Liver (tissue), 9 donors: ENCODE data around the gene C7orf57. TPM values are rescaled to one million over a fixed set of nuclear protein-coding genes. Genes with fewer than 3 reads are reported as not detected.

Experiments used
- DNase-seq: peaks from one replicate; pipeline ENCODE4 v3.0.0-alpha.2; 2017; ENCODE audit warnings: low spot score
- H3K27ac ChIP-seq, 2 donors: one replicate each; pipeline ENCODE4 v1.7.0; 2013; ENCODE audit warnings: inconsistent platforms in 2 of 2, low read length in 2 of 2, control low read depth in 1 of 2, low read depth in 1 of 2, mild to moderate bottlenecking in 1 of 2
- H3K27me3 ChIP-seq, 4 donors: one replicate each; pipeline versions ENCODE4 v1.6.1 to v1.7.0; 2013; ENCODE audit warnings: low read length in 3 of 4, inconsistent platforms in 1 of 4, mild to moderate bottlenecking in 1 of 4, moderate library complexity in 1 of 4; ENCODE audit not compliant: control insufficient read depth in 4 of 4, insufficient read depth in 4 of 4
- H3K36me3 ChIP-seq, 4 donors: one replicate each; pipeline versions ENCODE4 v1.6.1 to v1.7.0; 2013; ENCODE audit warnings: low read length in 3 of 4, mild to moderate bottlenecking in 3 of 4, low read depth in 1 of 4, moderate library complexity in 1 of 4; ENCODE audit not compliant: control insufficient read depth in 4 of 4, insufficient read depth in 3 of 4
- H3K4me1 ChIP-seq, 4 donors: one replicate each; pipeline versions ENCODE4 v1.6.1 to v1.7.0; 2013; ENCODE audit warnings: low read length in 3 of 4, mild to moderate bottlenecking in 3 of 4, moderate library complexity in 1 of 4; ENCODE audit not compliant: control insufficient read depth in 4 of 4, insufficient read depth in 4 of 4
- H3K4me3 ChIP-seq, 3 donors: one replicate each; pipeline versions ENCODE4 v1.6.1 to v1.7.0; 2013; ENCODE audit warnings: low read length in 3 of 3, control low read depth in 1 of 3, low read depth in 1 of 3, mild to moderate bottlenecking in 1 of 3
- H3K9ac ChIP-seq, 2 donors: one replicate each; pipeline ENCODE4 v1.7.0; 2013; ENCODE audit warnings: low read length in 2 of 2, mild to moderate bottlenecking in 2 of 2, moderate library complexity in 2 of 2, control low read depth in 1 of 2, low read depth in 1 of 2
- H3K9me3 ChIP-seq, 4 donors: one replicate each; pipeline versions ENCODE4 v1.6.1 to v1.7.0; 2013; ENCODE audit warnings: low read length in 3 of 4; ENCODE audit not compliant: control insufficient read depth in 4 of 4
- CTCF ChIP-seq: fragments of 150-350 bp; IDR thresholded peaks from 2 replicates; pipeline ENCODE4 v1.5.1; 2017; ENCODE audit warnings: improper control_type of control experiment, low read depth, low read length; ENCODE audit not compliant: missing input control
- EGR1 ChIP-seq, 2 donors: IDR thresholded peaks; 2 replicates each; pipeline ENCODE4 v1.6.1; 2016 to 2018; ENCODE audit warnings: antibody characterized with exemption in 2 of 2, low read depth in 2 of 2
- FOXA1 ChIP-seq: IDR thresholded peaks from 2 replicates; pipeline ENCODE4 v1.6.1; 2016; ENCODE audit warnings: antibody characterized with exemption
- FOXA2 ChIP-seq: IDR thresholded peaks from 2 replicates; pipeline ENCODE4 v1.6.1; 2016; ENCODE audit warnings: antibody characterized with exemption
- GABPA ChIP-seq, 2 donors: IDR thresholded peaks in 1 of 2; conservative IDR thresholded peaks in 1 of 2; 2 replicates each; pipeline ENCODE4 v1.6.1; 2016; ENCODE audit warnings: antibody characterized with exemption in 2 of 2, mild to moderate bottlenecking in 1 of 2, moderate library complexity in 1 of 2
- HNF4A ChIP-seq, 2 donors: conservative IDR thresholded peaks; 2 replicates each; pipeline ENCODE4 v1.6.1; 2016; ENCODE audit warnings: antibody characterized with exemption in 2 of 2, mild to moderate bottlenecking in 2 of 2
- HNF4G ChIP-seq: IDR thresholded peaks from 2 replicates; pipeline ENCODE4 v1.6.1; 2016; ENCODE audit warnings: antibody characterized with exemption
- JUND ChIP-seq, 2 donors: IDR thresholded peaks; 2 replicates each; pipeline ENCODE4 v1.6.1; 2016; ENCODE audit warnings: antibody characterized with exemption in 2 of 2
- NR2F2 ChIP-seq: IDR thresholded peaks from 2 replicates; pipeline ENCODE4 v1.6.1; 2016; ENCODE audit warnings: antibody characterized with exemption
- RAD21 ChIP-seq, 2 donors: IDR thresholded peaks; 2 replicates each; pipeline ENCODE4 v1.6.1; 2016; ENCODE audit warnings: antibody characterized with exemption in 2 of 2, mild to moderate bottlenecking in 2 of 2
- RXRA ChIP-seq, 2 donors: IDR thresholded peaks; 2 replicates each; pipeline ENCODE4 v1.6.1; 2017 to 2018; ENCODE audit warnings: antibody characterized with exemption in 2 of 2, mild to moderate bottlenecking in 1 of 2
- SP1 ChIP-seq: IDR thresholded peaks from 2 replicates; pipeline ENCODE4 v1.6.1; 2018; ENCODE audit warnings: antibody characterized with exemption, mild to moderate bottlenecking
- TAF1 ChIP-seq: conservative IDR thresholded peaks from 2 replicates; pipeline ENCODE4 v1.6.1; 2016; ENCODE audit warnings: antibody characterized with exemption, mild to moderate bottlenecking
- YY1 ChIP-seq: IDR thresholded peaks from 2 replicates; pipeline ENCODE4 v1.6.1; 2016; ENCODE audit warnings: antibody characterized with exemption, mild to moderate bottlenecking
- ZBTB33 ChIP-seq: IDR thresholded peaks from 2 replicates; pipeline ENCODE4 v1.6.1; 2016; ENCODE audit warnings: antibody characterized with exemption
- WGBS: extraction: QIAGEN DNeasy Blood & Tissue Kit; methylation state at CpG from one replicate; pipeline ENCODE4 v1.1.7; 2013; 5-methylcytosine and 5-hydroxymethylcytosine counted together
- polyA plus RNA-seq, 2 donors: library from polyadenylated mRNA; stranded (reverse) in 1 of 2; unstranded in 1 of 2; fragments of 200-250 nt in 1 of 2; fragments of >200 nt in 1 of 2; fragmentation: Nextera tagmentation in 1 of 2; extraction: Ambion mirVana in 1 of 2; gene quantifications; one replicate each; pipeline versions ENCODE4 v1.2.1 to v1.2.3, GENCODE V29; 2013 to 2015
- total RNA-seq, 2 donors: library from RNA; depleted of rRNA; stranded (reverse); fragments of >200 nt; gene quantifications; one replicate each; pipeline ENCODE4 v1.2.3, GENCODE V29; 2014
- TF ChIP-seq, protein P1 (sequence below): IDR thresholded peaks from 2 replicates; pipeline ENCODE4 v1.6.1; 2016; ENCODE audit warnings: antibody characterized with exemption, mild to moderate bottlenecking
- TF ChIP-seq, protein P2 (sequence below): IDR thresholded peaks from 2 replicates; pipeline ENCODE4 v1.6.1; 2016; ENCODE audit warnings: antibody characterized with exemption
- donor health status: healthy.
- donor health status: healthy.
- donor health status: healthy.
- donor health status: healthy.
- donor health status: healthy.

Gene C7orf57
- total and polyA plus RNA-seq, 4 donors, result not detected

GRCh38 chr7:48031111-48031510 lies 4.2 kb upstream of the C7orf57 start:
- H3K9ac ChIP-seq, result no peak overlapping the region
- H3K4me3 ChIP-seq, result no peak overlapping the region
- TF ChIP-seq, protein P1, sequence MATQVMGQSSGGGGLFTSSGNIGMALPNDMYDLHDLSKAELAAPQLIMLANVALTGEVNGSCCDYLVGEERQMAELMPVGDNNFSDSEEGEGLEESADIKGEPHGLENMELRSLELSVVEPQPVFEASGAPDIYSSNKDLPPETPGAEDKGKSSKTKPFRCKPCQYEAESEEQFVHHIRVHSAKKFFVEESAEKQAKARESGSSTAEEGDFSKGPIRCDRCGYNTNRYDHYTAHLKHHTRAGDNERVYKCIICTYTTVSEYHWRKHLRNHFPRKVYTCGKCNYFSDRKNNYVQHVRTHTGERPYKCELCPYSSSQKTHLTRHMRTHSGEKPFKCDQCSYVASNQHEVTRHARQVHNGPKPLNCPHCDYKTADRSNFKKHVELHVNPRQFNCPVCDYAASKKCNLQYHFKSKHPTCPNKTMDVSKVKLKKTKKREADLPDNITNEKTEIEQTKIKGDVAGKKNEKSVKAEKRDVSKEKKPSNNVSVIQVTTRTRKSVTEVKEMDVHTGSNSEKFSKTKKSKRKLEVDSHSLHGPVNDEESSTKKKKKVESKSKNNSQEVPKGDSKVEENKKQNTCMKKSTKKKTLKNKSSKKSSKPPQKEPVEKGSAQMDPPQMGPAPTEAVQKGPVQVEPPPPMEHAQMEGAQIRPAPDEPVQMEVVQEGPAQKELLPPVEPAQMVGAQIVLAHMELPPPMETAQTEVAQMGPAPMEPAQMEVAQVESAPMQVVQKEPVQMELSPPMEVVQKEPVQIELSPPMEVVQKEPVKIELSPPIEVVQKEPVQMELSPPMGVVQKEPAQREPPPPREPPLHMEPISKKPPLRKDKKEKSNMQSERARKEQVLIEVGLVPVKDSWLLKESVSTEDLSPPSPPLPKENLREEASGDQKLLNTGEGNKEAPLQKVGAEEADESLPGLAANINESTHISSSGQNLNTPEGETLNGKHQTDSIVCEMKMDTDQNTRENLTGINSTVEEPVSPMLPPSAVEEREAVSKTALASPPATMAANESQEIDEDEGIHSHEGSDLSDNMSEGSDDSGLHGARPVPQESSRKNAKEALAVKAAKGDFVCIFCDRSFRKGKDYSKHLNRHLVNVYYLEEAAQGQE, result no peak
- TF ChIP-seq CTCF, result no peak
- no peak for TF ChIP-seq NR2F2
- no peak for TF ChIP-seq JUND (IDR thresholded peaks at IDR 0.05)
- TF ChIP-seq ZBTB33, result no peak
- no peak for TF ChIP-seq HNF4A (conservative IDR thresholded peaks at IDR 0.05)
- H3K4me1 ChIP-seq, result peaks cover 3 to 7% (median 6%) of the 10 kb centered on the region in 4 donors
- no peak overlapping the region for H3K27ac ChIP-seq
- 88% methylated on average over 2 of the region's 2 CpGs for WGBS
- peaks cover 0 to 5% (median 0%) of the 10 kb centered on the region in 4 donors for H3K9me3 ChIP-seq
- no peak for DNase-seq
- H3K36me3 ChIP-seq, result no peaks in the 10 kb centered on the region
- H3K27me3 ChIP-seq, result peaks cover 0 to 5% (median 2%) of the 10 kb centered on the region in 4 donors

DNA sequence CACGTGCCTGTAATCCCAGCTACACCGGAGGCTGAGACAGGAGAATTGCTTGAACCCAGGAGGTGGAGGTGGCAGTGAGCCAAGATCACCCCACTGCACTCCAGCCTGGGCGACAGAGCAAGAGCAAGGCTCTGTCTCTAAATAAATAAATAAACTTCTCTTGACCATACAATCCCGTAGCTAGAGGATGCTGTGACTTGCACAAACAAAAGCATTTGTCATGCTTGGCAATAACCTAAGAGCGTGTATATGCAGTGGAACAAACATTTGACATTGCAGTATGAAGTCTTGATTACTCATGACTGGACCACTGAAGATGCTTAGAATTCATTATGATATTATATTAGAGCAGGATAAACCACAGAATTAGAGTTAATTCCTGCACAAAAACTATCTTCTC lies 1.4 kb upstream of the C7orf57 start:
- Histone ChIP-seq H3K27me3 (peaks cover 0 to 9% (median 6%) of the 10 kb centered on the region in 4 donors), H3K27ac (no peak overlapping the region), H3K4me3 (no peak overlapping the region), H3K36me3 (no peaks in the 10 kb centered on the region), H3K4me1 (peaks cover 4 to 10% (median 8%) of the 10 kb centered on the region in 4 donors), H3K9me3 (no peaks in the 10 kb centered on the region), H3K9ac (no peak overlapping the region)
- TF ChIP-seq, protein P1, result no peak
- TF ChIP-seq HNF4G (no peak), FOXA1 (no peak), TAF1 (no peak), RXRA (IDR thresholded peaks at IDR 0.05) (no peak), RAD21 (IDR thresholded peaks at IDR 0.05) (no peak), YY1 (no peak), FOXA2 (no peak), CTCF (no peak), SP1 (no peak), JUND (IDR thresholded peaks at IDR 0.05) (no peak), EGR1 (IDR thresholded peaks at IDR 0.05; ENCODE audit: low read depth in 2 of 2) (no peak), NR2F2 (no peak), GABPA (IDR thresholded peaks at IDR 0.05 in 1 of 2, conservative IDR thresholded peaks at IDR 0.05 in 1 of 2) (no peak)
- TF ChIP-seq, protein P2, sequence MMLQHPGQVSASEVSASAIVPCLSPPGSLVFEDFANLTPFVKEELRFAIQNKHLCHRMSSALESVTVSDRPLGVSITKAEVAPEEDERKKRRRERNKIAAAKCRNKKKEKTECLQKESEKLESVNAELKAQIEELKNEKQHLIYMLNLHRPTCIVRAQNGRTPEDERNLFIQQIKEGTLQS, result no peak
- 68% methylated on average over 5 of the region's 5 CpGs for WGBS
- no peak for DNase-seq
